HuH-7 (cell line): ENCODE results near the gene SLC26A2.

Experiments used
- DNase-seq: peaks from one replicate; pipeline ENCODE4 v3.0.0; 2011; ENCODE audit warnings: low spot score

SLC26A2 gene

DNA sequence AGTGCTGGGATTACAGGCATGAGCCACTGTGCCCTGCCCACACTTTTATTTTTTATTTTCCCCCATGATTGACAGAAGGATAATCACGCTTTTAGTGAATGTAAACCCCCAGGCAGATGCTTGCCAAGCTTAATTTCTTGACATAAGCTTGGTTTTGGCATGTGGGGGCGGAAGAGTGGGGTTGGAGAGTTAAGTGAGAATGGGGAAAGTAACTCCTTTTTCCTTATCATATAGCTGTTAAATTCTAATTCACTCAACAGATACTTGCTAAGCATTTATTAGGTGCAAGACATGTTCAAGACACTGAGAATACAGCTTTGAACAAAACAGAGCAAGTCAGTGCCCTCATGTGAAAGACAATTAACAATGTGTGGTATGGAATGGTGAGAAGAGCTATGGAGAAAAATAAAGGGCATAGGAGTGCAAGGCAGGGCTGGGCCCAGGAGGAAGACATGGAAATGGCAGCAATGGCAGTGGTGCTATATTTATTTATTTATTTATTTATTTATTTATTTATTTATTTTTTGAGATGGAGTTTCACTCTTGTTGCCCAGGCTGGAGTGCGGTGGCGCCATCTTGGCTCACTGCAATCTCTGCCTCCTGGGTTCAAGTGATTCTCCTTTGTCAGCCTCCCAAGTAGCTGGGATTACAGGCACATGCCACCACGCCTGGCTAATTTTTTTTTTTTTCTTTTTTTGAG, 2.2 kb downstream of the SLC26A2 start:
- DNase-seq: no peak

DNA sequence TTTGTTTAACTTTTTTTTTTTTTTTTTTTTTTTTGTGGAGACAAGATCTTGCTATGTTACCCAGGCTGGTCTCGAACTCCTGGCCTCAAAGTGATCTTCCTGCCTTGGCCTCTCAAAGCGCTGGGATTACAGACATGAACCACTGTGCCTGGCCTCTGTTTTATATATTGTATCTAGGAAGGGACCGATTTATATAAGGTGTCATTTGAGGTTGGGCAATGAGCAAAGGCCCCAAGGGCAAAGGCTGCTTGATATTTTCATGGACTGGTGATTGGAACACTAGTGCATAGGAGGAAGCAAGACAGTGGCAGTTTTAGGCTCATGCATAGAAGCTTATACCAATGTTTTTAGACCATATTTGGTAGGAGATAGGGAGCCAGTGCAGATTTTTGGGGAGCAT, 3.2 kb downstream of the SLC26A2 start:
- DNase-seq: no peak

DNA sequence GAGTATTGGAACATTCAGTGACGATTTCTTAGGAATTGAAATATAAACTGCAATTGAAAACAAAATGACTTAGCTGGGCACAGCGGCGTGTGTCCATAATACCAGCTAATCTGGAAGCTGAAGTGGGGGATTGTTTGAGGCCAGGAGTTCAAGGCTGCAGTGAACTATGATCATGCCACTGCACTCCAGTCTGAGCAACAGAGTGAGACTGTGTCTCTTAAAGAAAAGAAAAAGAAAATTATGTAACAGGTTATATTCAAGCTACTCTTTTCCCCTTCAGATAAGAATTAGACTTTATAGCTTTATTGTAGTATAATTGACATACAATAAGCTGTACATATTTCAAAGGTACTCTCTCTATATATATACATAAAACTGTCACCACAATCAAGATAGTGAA, 6.4 kb downstream of the SLC26A2 start:
- no peak for DNase-seq

DNA sequence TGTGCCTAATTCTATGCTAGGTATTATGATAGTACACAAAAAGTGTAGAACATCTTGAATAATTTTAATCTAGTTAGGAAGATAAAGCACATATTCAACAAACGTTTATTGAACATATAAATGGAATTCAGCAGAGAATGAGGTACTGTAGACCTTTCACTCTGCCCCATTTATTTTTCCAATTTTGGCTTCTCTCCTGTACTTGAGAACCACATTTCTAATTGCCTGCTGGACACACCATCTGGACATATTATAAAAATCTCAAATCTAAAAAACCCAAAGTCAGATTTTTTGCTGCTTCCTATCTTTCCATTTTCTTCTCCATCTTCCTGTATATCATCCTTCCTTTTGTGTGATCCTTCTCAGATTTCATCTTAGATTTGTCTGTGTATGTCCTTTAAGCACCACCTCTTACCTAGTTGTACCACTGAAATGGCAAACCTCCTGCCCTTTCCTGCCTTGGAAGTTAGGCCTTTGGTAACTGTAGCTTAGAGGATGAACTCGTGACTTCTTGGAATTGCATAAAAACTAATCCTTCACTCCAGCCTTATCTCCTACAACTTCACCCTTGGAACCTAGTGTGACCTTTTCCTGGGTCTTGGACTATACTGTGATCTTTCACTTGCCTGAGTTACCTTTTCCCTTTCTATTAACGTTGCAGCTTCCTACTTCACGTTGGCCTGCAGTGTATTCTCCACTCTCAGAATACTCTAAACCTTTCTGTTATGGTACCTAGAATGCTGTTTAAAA, 8.8 kb downstream of the SLC26A2 start:
- DNase-seq: no peak

DNA sequence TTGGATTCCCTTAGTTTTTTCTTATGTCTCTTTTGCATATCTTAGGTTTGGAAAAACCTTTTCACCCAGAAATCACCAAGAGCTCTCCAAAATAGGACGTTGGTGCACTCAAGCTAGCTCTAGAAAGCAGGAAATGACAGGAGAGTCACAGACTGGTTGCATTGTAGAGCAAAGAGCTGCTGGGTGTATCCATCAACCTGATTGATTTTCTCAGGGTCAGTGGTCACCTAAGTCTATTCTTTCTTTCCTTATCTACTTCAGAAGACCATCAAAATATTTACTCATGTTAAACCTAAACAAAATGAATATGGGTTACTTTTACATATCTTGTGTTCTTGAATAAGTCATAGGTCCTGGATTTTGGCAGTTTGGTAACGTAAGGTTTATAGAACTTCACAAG, 14.9 kb downstream of the SLC26A2 start:
- DNase-seq: no peak

DNA sequence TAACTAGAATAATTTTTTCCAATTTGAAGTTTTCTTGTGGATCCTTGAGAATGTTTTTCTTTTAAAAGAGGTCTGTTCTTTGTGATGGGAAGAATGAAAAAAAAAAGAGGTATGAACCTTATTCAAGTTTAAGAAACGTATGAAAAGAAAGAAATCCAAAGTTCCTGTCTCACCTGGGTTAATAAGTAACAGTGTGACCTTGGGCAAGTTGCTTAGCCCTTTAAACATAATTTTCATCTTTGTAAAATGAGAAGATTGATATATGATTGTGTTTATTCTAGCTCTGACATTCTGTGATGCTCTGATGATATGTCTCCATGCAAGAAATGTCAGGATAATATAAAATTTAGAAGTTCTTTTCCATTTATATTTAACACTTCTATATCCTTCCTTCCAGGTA, 19.3 kb downstream of the SLC26A2 start:
- DNase-seq: no peak

DNA sequence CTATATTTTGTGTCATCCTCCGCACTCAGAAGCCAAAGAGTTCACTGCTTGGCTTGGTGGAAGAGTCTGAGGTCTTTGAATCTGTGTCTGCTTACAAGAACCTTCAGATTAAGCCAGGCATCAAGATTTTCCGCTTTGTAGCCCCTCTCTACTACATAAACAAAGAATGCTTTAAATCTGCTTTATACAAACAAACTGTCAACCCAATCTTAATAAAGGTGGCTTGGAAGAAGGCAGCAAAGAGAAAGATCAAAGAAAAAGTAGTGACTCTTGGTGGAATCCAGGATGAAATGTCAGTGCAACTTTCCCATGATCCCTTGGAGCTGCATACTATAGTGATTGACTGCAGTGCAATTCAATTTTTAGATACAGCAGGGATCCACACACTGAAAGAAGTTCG, 20.6 kb downstream of the SLC26A2 start:
- DNase-seq: no peak

DNA sequence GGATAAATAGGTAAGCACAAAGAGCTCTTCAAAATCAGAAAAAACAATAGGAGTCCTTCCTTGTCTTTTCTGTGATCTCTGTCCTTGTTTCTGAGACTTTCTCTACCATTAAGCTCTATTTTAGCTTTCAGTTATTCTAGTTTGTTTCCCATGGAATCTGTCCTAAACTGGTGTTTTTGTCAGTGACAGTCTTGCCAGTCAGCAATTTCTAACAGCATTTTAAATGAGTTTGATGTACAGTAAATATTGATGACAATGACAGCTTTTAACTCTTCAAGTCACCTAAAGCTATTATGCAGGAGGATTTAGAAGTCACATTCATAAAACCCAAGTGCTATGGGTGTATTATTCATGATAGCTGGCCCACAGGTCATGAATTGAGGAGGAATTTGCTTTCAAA, 21.9 kb downstream of the SLC26A2 start:
- DNase-seq: no peak

DNA sequence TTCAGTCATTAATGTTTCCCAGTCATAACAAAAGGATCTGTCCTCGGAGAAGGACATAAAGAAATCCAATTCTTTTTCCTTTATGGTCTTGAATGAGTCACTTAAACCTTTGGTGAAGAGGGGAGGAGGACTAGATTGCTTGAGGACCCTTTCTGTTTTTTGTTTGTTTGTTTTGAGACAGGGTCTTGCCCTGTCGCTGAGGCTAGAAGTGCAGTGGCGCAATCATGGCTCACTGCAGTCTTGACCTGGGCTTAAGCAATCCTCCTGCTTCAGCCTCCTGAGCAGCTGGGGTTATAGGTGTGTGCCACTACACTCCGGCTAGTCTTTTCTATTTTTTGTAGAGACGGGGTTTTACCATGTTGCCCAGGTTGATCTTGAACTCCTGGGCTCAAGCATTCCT, 27.6 kb downstream of the SLC26A2 start:
- no peak for DNase-seq

DNA sequence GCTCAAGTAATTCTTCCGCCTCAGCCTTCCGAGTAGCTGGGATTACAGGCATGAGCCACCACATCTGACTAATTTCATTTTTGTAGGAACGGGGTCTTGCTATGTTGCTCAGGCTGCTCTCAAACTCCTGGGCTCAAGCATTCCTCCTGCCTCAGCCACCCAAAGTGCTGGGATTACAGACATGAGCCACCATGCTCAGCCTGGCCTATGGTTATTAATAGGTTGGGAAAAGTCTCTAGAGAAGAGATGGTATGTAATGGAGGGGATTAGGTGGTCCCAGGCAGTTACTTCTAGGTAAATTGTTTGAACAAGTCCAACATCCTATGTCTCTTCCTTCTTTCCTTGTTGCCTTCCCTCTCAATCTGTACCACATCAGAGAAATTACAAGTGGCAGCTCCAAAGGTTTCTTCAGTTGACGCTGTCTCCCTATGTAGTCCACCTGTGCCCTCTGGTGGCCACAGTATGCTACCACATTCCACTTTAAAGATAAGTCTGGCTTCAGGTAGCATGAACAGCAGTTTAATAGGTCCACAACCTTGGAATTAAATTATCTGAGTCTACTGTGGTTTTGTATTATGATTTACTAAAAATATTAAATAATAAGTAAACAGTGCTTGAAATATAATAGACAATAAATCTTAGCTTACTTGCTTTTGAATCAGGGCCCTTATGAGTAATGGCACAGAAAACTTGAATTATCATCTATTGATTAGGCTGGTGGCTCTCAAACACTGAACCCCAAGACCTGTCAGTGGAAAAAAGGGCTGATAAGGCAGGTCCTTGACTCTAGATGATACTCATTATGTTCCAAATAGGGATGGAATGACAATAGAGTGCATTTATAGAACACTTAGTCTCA, 30.2 kb downstream of the SLC26A2 start:
- peak; percentile 48 for DNase-seq

DNA sequence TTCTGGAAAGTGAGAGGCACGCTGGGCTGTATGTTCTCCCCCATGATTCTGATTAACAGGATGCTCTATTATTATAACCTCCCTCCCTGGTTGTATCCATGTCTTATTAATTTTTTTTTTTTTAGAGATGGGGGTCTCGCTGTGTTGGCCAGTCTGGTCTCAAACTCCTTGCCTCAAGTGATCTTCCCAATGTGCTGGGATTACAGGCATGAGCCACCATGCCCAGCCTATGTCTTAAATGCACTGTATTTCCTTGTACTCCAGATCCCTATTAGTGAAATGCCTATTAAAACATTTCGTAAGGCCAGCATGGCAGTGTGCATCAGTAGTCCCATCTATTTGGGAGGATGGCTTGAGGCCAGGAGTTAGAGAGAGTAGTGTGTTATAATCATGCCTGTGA, 32.9 kb downstream of the SLC26A2 start:
- DNase-seq: no peak

DNA sequence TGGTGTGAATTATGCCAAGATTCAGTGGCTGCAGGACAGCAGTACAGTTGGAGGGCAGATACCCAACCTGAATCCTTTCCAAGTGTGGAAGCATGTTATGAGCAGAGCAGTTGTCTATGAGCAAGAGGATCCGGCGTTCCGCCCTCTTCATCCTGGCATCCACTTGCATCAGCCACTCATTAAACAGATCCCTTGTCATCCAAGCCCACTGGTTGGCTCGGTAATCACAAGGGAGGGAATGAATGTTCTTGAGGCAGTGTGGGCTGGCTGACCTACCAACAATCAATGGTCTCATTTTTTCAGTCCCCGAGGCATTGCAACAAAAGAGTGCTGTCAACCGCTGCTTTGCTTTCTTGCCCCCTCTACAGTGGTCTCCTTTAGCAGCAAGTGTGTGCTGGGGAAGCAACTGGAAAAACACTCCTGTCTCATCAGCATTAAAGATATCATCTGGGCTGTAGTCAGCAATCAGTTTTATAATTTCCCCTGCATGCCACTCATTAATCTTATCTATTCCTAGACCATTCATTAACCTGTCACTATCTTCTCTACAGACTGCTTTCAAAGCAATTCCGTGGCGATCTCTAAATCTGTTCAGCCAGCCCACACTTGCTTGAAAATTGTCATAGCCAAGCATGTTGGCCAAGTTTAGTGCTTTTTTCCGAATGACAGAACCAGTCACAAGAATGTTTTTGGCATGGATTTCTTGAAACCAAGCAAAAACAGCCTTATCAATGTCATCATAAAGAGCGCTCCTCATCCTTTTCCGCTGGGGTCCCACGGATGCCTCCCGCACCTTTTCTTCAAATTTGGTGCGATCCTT, 35.0 kb downstream of the SLC26A2 start:
- DNase-seq: no peak

DNA sequence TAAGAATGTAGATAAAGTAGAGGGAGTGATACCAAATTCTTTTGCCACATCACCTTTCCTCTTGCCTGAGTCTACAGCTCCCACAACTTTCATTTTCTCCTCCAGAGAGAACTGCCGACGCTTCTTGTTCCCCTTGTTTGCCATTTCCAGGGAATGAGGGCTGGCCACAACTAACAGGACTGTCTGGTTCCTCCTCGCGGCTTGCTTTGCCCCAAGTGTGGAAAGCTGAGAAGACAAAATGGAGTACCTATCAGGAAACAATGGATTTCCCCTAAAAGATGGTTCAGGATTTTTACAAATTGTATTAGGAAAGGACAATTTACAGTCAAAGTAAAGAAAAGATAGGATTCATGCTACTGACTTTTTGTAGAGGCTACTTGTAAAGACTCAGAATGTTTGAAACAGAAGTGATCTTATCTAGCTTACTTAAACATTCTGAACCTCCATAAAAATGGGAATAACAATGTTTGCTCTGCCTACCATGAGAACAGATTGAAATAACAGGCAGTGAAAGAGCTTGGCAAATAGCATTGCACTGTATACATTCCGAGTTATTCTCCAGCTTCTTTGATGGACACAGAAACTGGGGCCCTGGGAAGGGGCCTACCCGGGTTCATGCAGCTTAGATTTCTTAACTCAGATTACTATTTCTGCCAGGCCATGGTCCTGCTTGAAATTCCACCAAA, 35.8 kb downstream of the SLC26A2 start:
- DNase-seq: no peak

DNA sequence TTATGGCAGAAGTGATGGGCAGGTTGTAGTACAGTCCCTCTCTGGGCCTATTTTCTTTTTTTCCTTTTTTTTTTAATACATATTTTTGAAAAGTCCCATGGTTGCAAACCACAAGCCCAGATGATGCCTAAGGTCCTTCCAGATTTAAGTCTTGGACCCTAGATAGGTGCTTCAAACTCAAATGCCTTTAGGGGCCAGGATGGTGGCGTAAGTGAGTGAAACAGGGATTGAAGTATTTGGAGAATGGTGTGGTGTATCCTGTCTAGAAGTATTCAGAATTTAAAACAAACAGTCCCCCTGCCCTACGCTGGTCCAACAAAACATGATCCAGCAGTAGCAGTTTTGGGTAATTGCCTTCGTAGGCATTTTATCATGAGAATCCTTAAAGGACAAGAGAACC, 37.7 kb downstream of the SLC26A2 start:
- DNase-seq: no peak

DNA sequence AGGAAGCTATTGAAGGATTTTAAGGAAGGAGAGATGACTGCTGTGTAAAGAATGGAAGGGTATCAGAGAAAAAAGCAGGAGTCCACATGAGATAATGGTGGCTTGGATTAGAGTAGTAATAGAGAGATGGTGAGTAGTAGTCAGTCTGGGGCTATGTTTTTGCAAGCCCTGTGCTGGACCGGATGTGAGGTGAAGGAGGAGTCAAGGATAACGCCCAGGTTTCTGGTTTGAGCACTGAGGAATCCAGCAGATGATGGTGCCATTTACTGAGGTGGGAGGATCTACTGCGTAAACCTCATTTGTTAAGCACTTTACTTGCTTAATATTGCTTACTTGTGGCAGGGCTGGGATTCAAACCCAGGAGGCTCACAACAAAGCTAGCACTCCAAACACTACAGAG, 38.8 kb downstream of the SLC26A2 start:
- DNase-seq: no peak

DNA sequence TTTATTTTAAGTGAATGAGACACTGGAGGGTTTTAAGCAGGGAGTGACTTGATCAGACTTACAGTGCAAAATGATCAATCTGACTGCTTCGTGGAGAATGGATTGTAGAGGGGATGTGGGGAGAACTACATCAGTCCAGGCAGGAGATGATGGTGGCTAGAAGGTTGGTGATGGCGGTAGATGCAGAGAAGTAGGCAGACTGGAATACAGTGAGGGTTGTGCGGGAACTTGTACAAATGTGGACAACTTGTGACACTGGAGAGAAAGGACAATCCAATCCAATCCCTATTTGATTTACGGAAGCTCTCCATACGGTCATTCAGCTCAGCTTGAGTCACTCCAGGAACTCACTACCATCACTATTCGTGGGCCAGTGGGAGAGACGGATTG, 39.3 kb downstream of the SLC26A2 start:
- no peak for DNase-seq

DNA sequence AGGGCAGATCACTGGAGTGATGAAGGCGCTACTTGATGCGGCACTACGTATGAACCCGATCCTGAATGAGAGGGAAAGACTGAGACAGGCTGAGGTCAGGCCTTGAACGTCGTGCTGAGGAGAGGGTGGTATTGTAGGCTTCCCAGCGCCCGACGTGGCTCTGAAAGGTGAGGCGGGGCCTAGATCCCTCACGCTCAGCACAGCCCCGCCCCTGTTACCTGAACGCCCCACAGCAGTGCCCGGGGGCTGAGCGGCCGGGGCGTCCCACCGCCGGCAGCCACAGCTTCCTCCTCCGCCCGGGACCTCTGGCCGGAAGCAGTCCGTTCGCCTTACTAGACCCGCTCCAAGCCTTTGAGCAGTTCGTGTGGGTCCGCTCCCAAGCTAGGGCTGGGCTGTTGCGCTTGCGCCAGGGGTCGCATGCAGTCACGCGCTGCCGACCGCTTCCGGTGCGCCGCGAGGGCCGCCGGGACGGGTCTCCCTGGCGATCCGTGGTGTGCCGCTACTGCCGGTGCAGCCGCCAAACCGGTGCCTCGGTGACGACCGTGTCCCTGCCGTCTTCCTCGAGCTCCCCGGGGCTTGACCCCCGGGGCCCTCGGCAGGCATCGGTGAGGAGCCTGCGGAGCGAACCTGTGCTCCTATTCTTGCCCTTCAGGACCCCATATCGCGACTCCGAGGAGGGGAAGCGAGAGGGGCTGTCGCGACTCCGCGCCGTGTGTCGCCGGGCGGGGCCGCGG, 39.9 kb downstream of the SLC26A2 start, which contains the start of the genes HMGXB3 and TIGD6:
TSS of gene HMGXB3 (plus strand) at position 484 of the 734 bp plus-strand sequence. CDS start 4,114 bp downstream, outside the sequence.
TSS of gene TIGD6 (minus strand) at position 399 of the 734 bp plus-strand sequence. CDS start 4,306 bp downstream, outside the sequence.
- peak; percentile 91 for DNase-seq

DNA sequence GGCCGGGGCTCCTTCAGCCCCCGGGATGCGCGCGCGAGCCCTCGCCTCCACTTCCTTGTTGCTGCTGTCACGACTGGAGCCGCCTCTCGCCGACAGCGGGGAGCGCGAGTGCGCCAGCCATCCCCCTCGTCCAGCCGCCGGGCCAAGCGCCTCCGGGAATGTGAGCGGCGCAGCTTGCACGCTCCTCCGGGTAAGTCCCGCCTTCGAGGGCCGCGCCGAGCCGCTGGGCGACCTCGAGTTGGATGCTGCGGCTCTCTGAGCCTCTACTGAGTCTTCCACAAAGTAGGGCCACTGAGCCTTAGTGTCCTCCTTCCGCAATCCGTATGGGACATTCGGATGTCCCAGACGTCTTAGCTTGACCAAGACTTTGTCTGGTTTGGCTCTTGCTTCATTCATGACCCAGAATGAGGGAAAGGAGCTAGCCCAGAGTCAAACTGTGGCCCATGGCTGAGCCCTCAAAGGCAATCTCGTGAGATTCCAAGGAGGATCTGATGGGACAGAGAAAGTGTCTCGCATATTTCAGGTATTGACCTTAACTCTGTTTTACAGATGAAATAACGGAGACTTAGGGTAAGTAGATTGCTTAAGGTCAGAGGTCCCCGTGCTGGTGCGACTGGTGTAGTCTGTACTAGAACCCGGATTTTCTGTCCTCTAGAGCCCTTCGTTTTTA, 40.6 kb downstream of the SLC26A2 start:
- DNase-seq: no peak

DNA sequence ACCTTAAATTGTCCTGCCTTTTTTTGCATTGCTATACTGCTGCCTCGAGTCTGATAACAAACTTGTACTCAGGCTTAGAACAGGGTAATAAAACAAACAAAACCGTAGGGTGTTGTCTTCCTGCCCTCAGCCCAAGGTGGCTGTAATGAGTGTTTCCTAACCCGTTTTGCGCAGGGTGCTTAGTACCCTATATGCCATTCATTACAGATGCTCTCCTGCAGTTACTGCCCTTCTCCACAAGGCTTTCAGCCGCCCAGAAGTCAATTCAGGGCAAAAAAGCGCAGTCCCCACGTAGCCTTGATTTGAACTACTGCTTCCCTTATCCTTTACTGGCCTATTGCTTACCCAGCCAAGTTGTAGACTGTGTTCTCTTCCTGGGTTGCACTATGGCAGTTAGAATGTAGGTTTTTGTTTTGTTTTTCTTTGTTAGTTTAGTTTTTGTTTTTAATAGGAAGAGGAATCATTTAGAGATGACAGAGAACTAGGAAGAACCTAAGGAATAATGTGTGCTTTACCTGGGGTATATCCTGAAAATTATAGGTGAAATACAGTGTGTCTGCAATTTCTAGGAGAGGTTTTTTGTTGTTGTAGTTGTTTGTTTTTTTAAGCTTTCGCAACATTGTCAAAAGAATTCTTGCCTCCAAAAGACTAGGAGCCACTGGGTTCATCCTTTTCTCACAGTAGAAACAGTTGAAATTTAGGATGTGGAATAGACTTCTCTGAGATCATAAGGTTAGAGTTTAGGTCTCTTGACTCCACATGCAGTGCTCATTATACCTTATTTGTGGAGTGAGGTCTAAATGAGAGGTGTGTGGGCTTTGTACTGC, 41.3 kb downstream of the SLC26A2 start:
- peak; percentile 75 for DNase-seq
